Head of caudate nucleus (tissue), 42 donors: ENCODE data around the gene TM2D1.
A peak's percentile ranks its signal among the peaks of the same experiment; 100 is the strongest.

Experiments used
- DNase-seq, 42 donors: peaks; one replicate each; pipeline versions ENCODE4 v3.0.0 to v3.0.0-alpha.2; 2020 to 2021; ENCODE audit warnings: mixed read lengths in 7 of 42
- intact Hi-C: fragments of 100-400 bp; cut with DNase I; formaldehyde crosslinking; loops from one replicate; pipeline ENCODE4 v1.15.0; 2022

Gene TM2D1

GRCh38 chr1:61655453-61655852 lies 69.5 kb downstream of the TM2D1 start:
- no peak for DNase-seq
- intact Hi-C loops: no loop called here

- intact Hi-C loops: no loop called here
- no peak for DNase-seq
These were observed 70.9 kb downstream of the TM2D1 start for GRCh38 chr1:61654067-61654466.

GRCh38 chr1:61648983-61649742 lies 75.8 kb downstream of the TM2D1 start:
- intact Hi-C loops: loop anchor here (10.0 kb wide), 1 partner anchor 604 kb away; no protein-coding TSS in a partner anchor
- DNase-seq: no peak

- DNase-seq: no peak
- intact Hi-C loops: loop anchor here (10.0 kb wide), 1 partner anchor 602 kb away; no protein-coding TSS in a partner anchor
These were observed 77.8 kb downstream of the TM2D1 start for GRCh38 chr1:61647142-61647541.

- intact Hi-C loops: loop anchor here (10.0 kb wide), 1 partner anchor 601 kb away; no protein-coding TSS in a partner anchor
- DNase-seq: peak in 2 of 42 donors; percentile 23 to 35
These were observed 79.5 kb downstream of the TM2D1 start for GRCh38 chr1:61645476-61645875.

- intact Hi-C loops: loop anchor here (10.0 kb wide), 1 partner anchor 600 kb away; no protein-coding TSS in a partner anchor
- no peak for DNase-seq
These were observed 80.6 kb downstream of the TM2D1 start for GRCh38 chr1:61644303-61644702.

GRCh38 chr1:61642475-61643232 lies 82.3 kb downstream of the TM2D1 start:
- intact Hi-C loops: loop anchor here (10.0 kb wide), 1 partner anchor 598 kb away; no protein-coding TSS in a partner anchor
- no peak for DNase-seq

- peak; percentile 65 to 92 (median 82) for DNase-seq
- intact Hi-C loops: loop anchor here (10.0 kb wide), 1 partner anchor 597 kb away; no protein-coding TSS in a partner anchor
These were observed 83.2 kb downstream of the TM2D1 start for GRCh38 chr1:61641578-61642336.

GRCh38 chr1:61640531-61641530 lies 84.1 kb downstream of the TM2D1 start:
- peak in 1 of 42 donors; percentile 37 for DNase-seq
- intact Hi-C loops: loop anchor here (10.0 kb wide), 1 partner anchor 596 kb away; no protein-coding TSS in a partner anchor

GRCh38 chr1:61639608-61640336 lies 85.2 kb downstream of the TM2D1 start:
- intact Hi-C loops: loop anchor here (10.0 kb wide), 1 partner anchor 595 kb away; no protein-coding TSS in a partner anchor
- DNase-seq: peak in 1 of 42 donors; percentile 15

- intact Hi-C loops: no loop called here
- no peak for DNase-seq
These were observed 85.9 kb downstream of the TM2D1 start for GRCh38 chr1:61638911-61639605.

- intact Hi-C loops: no loop called here
- no peak for DNase-seq
These were observed 86.6 kb downstream of the TM2D1 start for GRCh38 chr1:61638296-61638695.

- intact Hi-C loops: no loop called here
- no peak for DNase-seq
These were observed 87.5 kb downstream of the TM2D1 start for GRCh38 chr1:61637470-61637869.

GRCh38 chr1:61636814-61637213 lies 88.1 kb downstream of the TM2D1 start:
- no peak for DNase-seq

GRCh38 chr1:61636376-61636775 lies 88.6 kb downstream of the TM2D1 start:
- no peak for DNase-seq
- intact Hi-C loops: no loop called here

More at GRCh38 chr1:61636814-61637213, 88.1 kb downstream of the TM2D1 start:
- intact Hi-C loops: no loop called here

GRCh38 chr1:61635557-61635956 lies 89.4 kb downstream of the TM2D1 start:
- no peak for DNase-seq
- intact Hi-C loops: no loop called here

GRCh38 chr1:61631436-61631835 lies 93.5 kb downstream of the TM2D1 start:
- intact Hi-C loops: no loop called here
- no peak for DNase-seq
